Measurements from ENCODE around the gene ELF3.

- TF ChIP-seq CTCF (IDR thresholded peaks at IDR 0.05) (no peak), POLR2A (IDR thresholded peaks at IDR 0.05) (no peak)
These were observed 20.8 kb upstream of the ELF3 start for GRCh38 chr1:201989354-201990128.

All from Peyer's patch (tissue), 4 donors.